Measurements from ENCODE around the gene RAPGEF1.

GRCh38 chr9:131528886-131529505 is 210.9 kb downstream of the RAPGEF1 start:
- TF ChIP-seq FOXP2 (optimal IDR thresholded peaks at IDR 0.05; ENCODE audit: control extremely low read depth, extremely low read length, insufficient read depth) (no peak), EZH2 (IDR thresholded peaks at IDR 0.05) (no peak)

Measured in SK-N-MC (cell line).